ENCODE measurements around the gene C5orf47.

The C5orf47 gene

GRCh38 chr5:174000076-174000475, 11.1 kb downstream of the C5orf47 start:
- TF ChIP-seq REST (IDR thresholded peaks at IDR 0.05; ENCODE audit: insufficient read depth in 1 of 2, low read depth in 2 of 2, low read length in 2 of 2) (no peak), TAF1 (IDR thresholded peaks at IDR 0.05; ENCODE audit: borderline replicate concordance, insufficient read depth, low read length) (no peak), SIN3A (IDR thresholded peaks at IDR 0.05; ENCODE audit: borderline replicate concordance, insufficient read depth, low read length) (no peak), POLR2AphosphoS5 (IDR thresholded peaks at IDR 0.05; ENCODE audit: low read depth, low read length) (no peak), FOXP2 (optimal IDR thresholded peaks at IDR 0.05; ENCODE audit: borderline replicate concordance, extremely low read depth, extremely low read length, insufficient read depth) (no peak)

GRCh38 chr5:174003795-174004194, 14.8 kb downstream of the C5orf47 start:
- TF ChIP-seq POLR2AphosphoS5 (IDR thresholded peaks at IDR 0.05; ENCODE audit: low read depth, low read length) (no peak), REST (IDR thresholded peaks at IDR 0.05; ENCODE audit: insufficient read depth in 1 of 2, low read depth in 2 of 2, low read length in 2 of 2) (no peak), FOXP2 (optimal IDR thresholded peaks at IDR 0.05; ENCODE audit: borderline replicate concordance, extremely low read depth, extremely low read length, insufficient read depth) (no peak), TAF1 (IDR thresholded peaks at IDR 0.05; ENCODE audit: borderline replicate concordance, insufficient read depth, low read length) (no peak), SIN3A (IDR thresholded peaks at IDR 0.05; ENCODE audit: borderline replicate concordance, insufficient read depth, low read length) (no peak)

GRCh38 chr5:174008922-174009321, 20.0 kb downstream of the C5orf47 start:
- TF ChIP-seq SIN3A (IDR thresholded peaks at IDR 0.05; ENCODE audit: borderline replicate concordance, insufficient read depth, low read length) = no peak
- no peak for TF ChIP-seq TAF1 (IDR thresholded peaks at IDR 0.05; ENCODE audit: borderline replicate concordance, insufficient read depth, low read length)
- TF ChIP-seq POLR2AphosphoS5 (IDR thresholded peaks at IDR 0.05; ENCODE audit: low read depth, low read length) = no peak
- TF ChIP-seq FOXP2 (optimal IDR thresholded peaks at IDR 0.05; ENCODE audit: borderline replicate concordance, extremely low read depth, extremely low read length, insufficient read depth) = no peak
- TF ChIP-seq REST (IDR thresholded peaks at IDR 0.05; ENCODE audit: insufficient read depth in 1 of 2, low read depth in 2 of 2, low read length in 2 of 2) = no peak

- TF ChIP-seq TAF1 (IDR thresholded peaks at IDR 0.05; ENCODE audit: borderline replicate concordance, insufficient read depth, low read length) = no peak
- TF ChIP-seq POLR2AphosphoS5 (IDR thresholded peaks at IDR 0.05; ENCODE audit: low read depth, low read length) = no peak
- TF ChIP-seq SIN3A (IDR thresholded peaks at IDR 0.05; ENCODE audit: borderline replicate concordance, insufficient read depth, low read length) = no peak
Observed at GRCh38 chr5:174010365-174010764, 21.4 kb downstream of the C5orf47 start.

- TF ChIP-seq TAF1 (IDR thresholded peaks at IDR 0.05; ENCODE audit: borderline replicate concordance, insufficient read depth, low read length) = no peak
- TF ChIP-seq REST (IDR thresholded peaks at IDR 0.05; ENCODE audit: insufficient read depth in 1 of 2, low read depth in 2 of 2, low read length in 2 of 2) = no peak
- no peak for TF ChIP-seq FOXP2 (optimal IDR thresholded peaks at IDR 0.05; ENCODE audit: borderline replicate concordance, extremely low read depth, extremely low read length, insufficient read depth)
Observed at GRCh38 chr5:174011441-174011840, 22.5 kb downstream of the C5orf47 start.

All from PFSK-1 (cell line).